Endothelial cell of umbilical vein (primary cell): ENCODE data around the gene HMGCS2. TPM values are rescaled to one million over a fixed set of nuclear protein-coding genes. Genes with fewer than 3 reads are reported as not detected.

ENCODE experiments used
- BruUV-seq: library from RNA; stranded (reverse); fragments of 400-500 nt; replicated peaks from 2 replicates; lab custom pipeline; 2021; lab: Mats Ljungman, UMichigan
- CTCF ChIA-PET: fragments of 300-600, 350-600 bp; sonication (Branson Sonifier 250); formaldehyde crosslinking; loops from one replicate; lab custom pipeline; 2021; ENCODE audit warnings: antibody characterized with exemption, inconsistent platforms; lab: Charles Lee
- POLR2A ChIA-PET: fragments of 300-600, 350-600 bp; sonication (Branson Sonifier 250); formaldehyde crosslinking; loops from one replicate; lab custom pipeline; 2021; ENCODE audit warnings: antibody characterized with exemption, inconsistent platforms; lab: Charles Lee
- DNase-seq: peaks from one replicate; pipeline ENCODE4 v3.0.0-alpha.2; 2011; ENCODE audit warnings: low read depth, low spot score
- FAIRE-seq: peaks from 2 replicates; lab custom pipeline; 2011; peaks lifted over from hg19 to GRCh38; lab: Jason Lieb, UNC
- H2AFZ ChIP-seq: 2 replicates; pipeline ENCODE4 v1.6.0; 2012; ENCODE audit warnings: low read depth, low read length, control low read depth, inconsistent platforms
- H3K27ac ChIP-seq: 2 replicates; pipeline ENCODE4 v1.5.1; 2011; ENCODE audit warnings: low read depth, mild to moderate bottlenecking, control low read depth, low read length, moderate library complexity; ENCODE audit not compliant: insufficient read depth
- H3K27me3 ChIP-seq, 2 experiments: 2 replicates each; pipeline versions ENCODE4 v1.6.0 to v1.6.1; 2011; ENCODE audit warnings: low read length in 2 of 2, mixed read lengths in 1 of 2; ENCODE audit not compliant: control insufficient read depth in 2 of 2, insufficient read depth in 2 of 2
- H3K36me3 ChIP-seq, 2 experiments: 2 replicates in 1 of 2; 3 replicates in 1 of 2; pipeline ENCODE4 v1.5.1; 2011; ENCODE audit warnings: low read length in 2 of 2, mild to moderate bottlenecking in 1 of 2, moderate library complexity in 1 of 2; ENCODE audit not compliant: control insufficient read depth in 2 of 2, insufficient read depth in 2 of 2; ENCODE audit errors: extremely low read depth in 1 of 2
- H3K4me1 ChIP-seq: 3 replicates; pipeline ENCODE4 v1.5.1; 2011; ENCODE audit warnings: mild to moderate bottlenecking, low read length; ENCODE audit not compliant: control insufficient read depth, insufficient read depth; ENCODE audit errors: extremely low read depth
- H3K4me2 ChIP-seq: 2 replicates; pipeline ENCODE4 v1.6.1; 2011; ENCODE audit warnings: low read length, control low read depth, mixed read lengths; ENCODE audit not compliant: insufficient read depth
- H3K4me3 ChIP-seq, 3 experiments: fragments of 200-600 bp in 1 of 3; sonication (generic), shearing (Covaris generic) in 1 of 3; replicated peaks in 1 of 3; 2 replicates each; pipeline ENCODE4 v1.5.1; 2011 to 2016; ENCODE audit warnings: control low read depth in 3 of 3, low read length in 3 of 3, mild to moderate bottlenecking in 2 of 3, inconsistent platforms in 1 of 3, low read depth in 1 of 3, moderate library complexity in 1 of 3; ENCODE audit not compliant: insufficient read depth in 1 of 3
- H3K79me2 ChIP-seq: 2 replicates; pipeline ENCODE4 v1.6.0; 2012; ENCODE audit warnings: low read length, inconsistent platforms; ENCODE audit not compliant: control insufficient read depth, insufficient read depth
- H3K9ac ChIP-seq: replicated peaks from 2 replicates; pipeline ENCODE3; 2011; ENCODE audit warnings: low read length, control low read depth; ENCODE audit not compliant: insufficient read depth; ENCODE audit errors: extremely low read depth
- H3K9me1 ChIP-seq: replicated peaks from 3 replicates; pipeline ENCODE4 v1.6.0; 2011; ENCODE audit warnings: mild to moderate bottlenecking, low read length; ENCODE audit not compliant: control insufficient read depth, insufficient read depth; ENCODE audit errors: extremely low read depth
- H3K9me3 ChIP-seq: replicated peaks from 2 replicates; pipeline ENCODE4 v1.5.1; 2012; ENCODE audit warnings: low read length, inconsistent platforms; ENCODE audit not compliant: control insufficient read depth, insufficient read depth
- H4K20me1 ChIP-seq: replicated peaks from 2 replicates; pipeline ENCODE3; 2011; ENCODE audit warnings: mild to moderate bottlenecking, low read length; ENCODE audit not compliant: control insufficient read depth, insufficient read depth; ENCODE audit errors: extremely low read depth
- CTCF ChIP-seq, 2 donors: IDR thresholded peaks; 1 replicate in 1 of 2; 2 replicates in 1 of 2; pipeline ENCODE4 v1.5.1; 2011; ENCODE audit warnings: low read length in 2 of 2, mild to moderate bottlenecking in 2 of 2, moderate library complexity in 2 of 2, control low read depth in 1 of 2, inconsistent platforms in 1 of 2, low read depth in 1 of 2; ENCODE audit not compliant: insufficient read depth in 1 of 2; ENCODE audit errors: extremely low read depth in 1 of 2
- EZH2 ChIP-seq: IDR thresholded peaks from 2 replicates; pipeline ENCODE4 v1.6.1; 2012; ENCODE audit warnings: borderline replicate concordance, low read depth, mild to moderate bottlenecking, moderate library complexity, low read length, inconsistent platforms; ENCODE audit not compliant: severe bottlenecking
- FOS ChIP-seq: IDR thresholded peaks from 2 replicates; pipeline ENCODE4 v1.6.1; 2011; ENCODE audit warnings: mild to moderate bottlenecking, low read length, moderate library complexity, borderline replicate concordance; ENCODE audit not compliant: insufficient read depth
- JUN ChIP-seq: IDR thresholded peaks from 2 replicates; pipeline ENCODE4 v1.6.1; 2011; ENCODE audit warnings: borderline replicate concordance, low read depth; ENCODE audit not compliant: insufficient read length, insufficient read depth
- MAX ChIP-seq: IDR thresholded peaks from 2 replicates; pipeline ENCODE4 v1.6.1; 2011; ENCODE audit not compliant: insufficient read depth, insufficient read length
- POLR2A ChIP-seq: IDR thresholded peaks from 2 replicates; pipeline ENCODE4 v1.6.1; 2012; ENCODE audit warnings: low read depth, mild to moderate bottlenecking, control low read depth, low read length
- POLR2AphosphoS5 ChIP-seq: IDR thresholded peaks from 2 replicates; pipeline ENCODE4 v1.6.1; 2012; ENCODE audit warnings: low read depth, mild to moderate bottlenecking, control low read depth, low read length, moderate library complexity; ENCODE audit not compliant: insufficient read depth
- dilution Hi-C: fragments of 300-500 bp; cut with MboI; formaldehyde crosslinking; loops from one replicate; pipeline ENCODE4 v1.15.0; 2019; ENCODE audit warnings: low sequenced_read_pairs; ENCODE audit not compliant: extremely low pct_ligation_motif_present
- intact Hi-C: fragments of 100-400 bp; cut with micrococcal nuclease; formaldehyde crosslinking; loops from one replicate; pipeline ENCODE4 v1.10.0; 2022
- polyA plus RNA-seq, 4 experiments: library from polyadenylated mRNA; depleted of rRNA in 3 of 4; stranded (reverse) in 3 of 4; unstranded in 1 of 4; fragments of >200 nt; gene quantifications; 2 replicates each; pipeline versions ENCODE4 v1.2.1 to v1.2.3, GENCODE V29; 2011 to 2012; ENCODE audit warnings: missing spikeins in 1 of 4
- total RNA-seq: library from RNA; stranded (reverse); gene quantifications from 2 replicates; pipeline ENCODE4 v1.2.3, GENCODE V29; 2021

Gene HMGCS2
- total and polyA plus RNA-seq, 2 donors (not counting 3 experiments of a cell fraction or from before 2014, with no cell fraction given) = not detected

DNA sequence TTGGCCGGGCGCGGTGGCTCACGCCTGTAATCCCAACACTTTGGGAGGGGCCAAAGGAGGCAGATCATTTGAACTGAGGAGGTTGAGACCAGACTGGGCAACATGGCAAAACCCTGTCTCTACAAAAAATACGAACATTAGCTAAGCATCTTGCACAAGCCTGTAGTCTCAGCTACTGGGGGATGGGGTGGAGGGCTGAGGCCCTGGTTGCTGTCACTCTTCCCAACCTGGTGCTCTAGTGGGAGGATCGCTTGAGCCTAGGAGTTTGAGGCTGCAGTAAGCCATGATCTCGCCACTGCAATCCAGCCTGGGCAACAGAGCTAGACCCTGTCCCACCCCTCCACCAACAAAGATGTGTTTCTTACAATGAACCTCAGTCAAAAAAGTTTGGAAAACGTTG lies 54.1 kb downstream of the HMGCS2 start:
- DNase-seq = no peak
- H3K36me3 ChIP-seq = no peaks in the 10 kb centered on the region
- H3K27ac ChIP-seq = no peak overlapping the region
- H2AFZ ChIP-seq = no peak overlapping the region
- dilution Hi-C loops = no loop called here
- H3K4me2 ChIP-seq = no peak overlapping the region
- TF ChIP-seq POLR2A (no peak), EZH2 (no peak), JUN (no peak), CTCF (IDR thresholded peaks at IDR 0.05; ENCODE audit: extremely low read depth in 1 of 2, insufficient read depth in 1 of 2, low read depth in 1 of 2, low read length in 2 of 2) (no peak), MAX (no peak), FOS (no peak), POLR2AphosphoS5 (no peak)
- H3K27me3 ChIP-seq = peaks cover 2 to 4% of the 10 kb centered on the region in 2 experiments
- H4K20me1 ChIP-seq = no peaks in the 10 kb centered on the region
- H3K9me1 ChIP-seq = no peaks in the 10 kb centered on the region
- H3K4me1 ChIP-seq = peaks cover 9% of the 10 kb centered on the region
- no peak for FAIRE-seq
- BruUV-seq = no TSS peak
- H3K79me2 ChIP-seq = peaks cover 24% of the 10 kb centered on the region
- H3K9me3 ChIP-seq = no peaks in the 10 kb centered on the region
- intact Hi-C loops = no loop called here
- no peak overlapping the region for H3K9ac ChIP-seq
- no peak overlapping the region for H3K4me3 ChIP-seq
- POLR2A ChIA-PET = no interaction called here
- CTCF ChIA-PET = interaction anchor here (1.2 kb wide), 1 partner anchor 39 kb away, joined by 4 read pairs; no protein-coding TSS in a partner anchor
